ENCODE measurements around the gene KIAA1549. TPM values are rescaled to one million over a fixed set of nuclear protein-coding genes. Genes with fewer than 3 reads are reported as not detected.

The KIAA1549 gene
- total RNA-seq, 1 donor from 2014 or later: 1.9 TPM

GRCh38 chr7:138975343-138976104, 5.7 kb downstream of the KIAA1549 start:
- DNase-seq (ENCODE audit: low read depth in 2 of 2): no peak

GRCh38 chr7:138974675-138975292, 6.4 kb downstream of the KIAA1549 start:
- DNase-seq (ENCODE audit: low read depth in 2 of 2): no peak

- DNase-seq (ENCODE audit: low read depth in 2 of 2): no peak
These were observed 7.1 kb downstream of the KIAA1549 start for GRCh38 chr7:138974103-138974502.

GRCh38 chr7:138970952-138971351, 10.2 kb downstream of the KIAA1549 start:
- DNase-seq (ENCODE audit: low read depth in 2 of 2): no peak

GRCh38 chr7:138970446-138970845, 10.7 kb downstream of the KIAA1549 start:
- no peak for DNase-seq (ENCODE audit: low read depth in 2 of 2)

- peak in 1 of 2 donors; percentile 47 for DNase-seq (ENCODE audit: low read depth in 2 of 2)
These were observed 14.0 kb downstream of the KIAA1549 start for GRCh38 chr7:138967159-138967558.

GRCh38 chr7:138964624-138965436, 16.4 kb downstream of the KIAA1549 start:
- DNase-seq (ENCODE audit: low read depth in 2 of 2): no peak

GRCh38 chr7:138963675-138964074, 17.5 kb downstream of the KIAA1549 start:
- no peak for DNase-seq (ENCODE audit: low read depth in 2 of 2)

- no peak for DNase-seq (ENCODE audit: low read depth in 2 of 2)
These were observed 18.5 kb downstream of the KIAA1549 start for GRCh38 chr7:138962561-138963270.

GRCh38 chr7:138961159-138961558, 20.0 kb downstream of the KIAA1549 start:
- DNase-seq (ENCODE audit: low read depth in 2 of 2): no peak

- DNase-seq (ENCODE audit: low read depth in 2 of 2): peak; percentile 38 to 67
These were observed 22.7 kb downstream of the KIAA1549 start for GRCh38 chr7:138958391-138958956.

GRCh38 chr7:138957753-138958390, 23.3 kb downstream of the KIAA1549 start:
- DNase-seq (ENCODE audit: low read depth in 2 of 2): no peak

- DNase-seq (ENCODE audit: low read depth in 2 of 2): no peak
These were observed 24.0 kb downstream of the KIAA1549 start for GRCh38 chr7:138957217-138957616.

- peak; percentile 69 for DNase-seq (ENCODE audit: low read depth in 2 of 2)
These were observed 26.4 kb downstream of the KIAA1549 start for GRCh38 chr7:138954545-138955475.

- no peak for DNase-seq (ENCODE audit: low read depth in 2 of 2)
These were observed 28.4 kb downstream of the KIAA1549 start for GRCh38 chr7:138952791-138953190.

- DNase-seq (ENCODE audit: low read depth in 2 of 2): peak in 1 of 2 donors; percentile 7
These were observed 29.2 kb downstream of the KIAA1549 start for GRCh38 chr7:138951953-138952352.

GRCh38 chr7:138949421-138950088, 31.6 kb downstream of the KIAA1549 start:
- DNase-seq (ENCODE audit: low read depth in 2 of 2): no peak

- no peak for DNase-seq (ENCODE audit: low read depth in 2 of 2)
These were observed 32.8 kb downstream of the KIAA1549 start for GRCh38 chr7:138948403-138948802.

GRCh38 chr7:138945821-138946220, 35.4 kb downstream of the KIAA1549 start:
- DNase-seq (ENCODE audit: low read depth in 2 of 2): no peak
